Body of pancreas (tissue), 4 donors: ENCODE data around the gene LRRC45.

ENCODE experiments used
- POLR2A ChIP-seq, 3 donors: fragments of 450-650 bp; IDR thresholded peaks; one replicate each; pipeline ENCODE4 v1.6.1; 2016; ENCODE audit warnings: antibody characterized with exemption in 3 of 3, mild to moderate bottlenecking in 2 of 3
- TF ChIP-seq, protein P1 (sequence below), 7 experiments: fragments of 450-650 bp in 4 of 7; fragments of 200-600 bp in 3 of 7; sonication (generic) in 3 of 7; IDR thresholded peaks; one replicate each; pipeline ENCODE4 v1.5.1; 2016 to 2019; ENCODE audit warnings: antibody characterized with exemption in 7 of 7

DNA sequence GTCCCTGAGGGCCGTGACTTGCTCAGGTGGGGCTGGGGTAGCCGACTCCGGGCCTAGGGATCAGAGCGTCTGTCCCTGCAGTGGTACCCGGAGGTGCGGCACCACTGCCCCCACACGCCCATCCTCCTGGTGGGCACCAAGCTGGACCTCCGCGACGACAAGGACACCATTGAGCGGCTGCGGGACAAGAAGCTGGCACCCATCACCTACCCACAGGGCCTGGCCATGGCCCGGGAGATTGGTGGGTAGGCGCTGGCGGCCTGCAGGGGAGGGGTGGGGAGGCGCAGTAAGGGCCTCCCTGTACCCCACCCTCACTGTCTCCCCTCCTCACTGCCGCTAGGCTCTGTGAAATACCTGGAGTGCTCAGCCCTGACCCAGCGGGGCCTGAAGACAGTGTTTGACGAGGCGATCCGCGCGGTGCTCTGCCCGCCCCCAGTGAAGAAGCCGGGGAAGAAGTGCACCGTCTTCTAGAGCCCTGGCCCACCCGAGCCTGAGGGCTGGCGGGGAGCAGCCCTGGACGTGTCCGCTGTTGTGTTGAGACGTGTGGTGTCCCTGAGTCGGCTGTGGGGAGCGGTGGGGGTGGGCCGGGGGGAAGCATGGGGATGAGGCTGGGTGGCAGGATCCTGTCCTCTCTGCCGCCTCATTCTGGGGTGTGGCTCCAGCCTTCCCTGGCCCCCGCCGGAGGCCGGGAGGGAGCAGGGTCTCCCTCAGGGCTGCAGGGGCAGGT lies 10.4 kb downstream of the LRRC45 start:
- TF ChIP-seq, protein P1, sequence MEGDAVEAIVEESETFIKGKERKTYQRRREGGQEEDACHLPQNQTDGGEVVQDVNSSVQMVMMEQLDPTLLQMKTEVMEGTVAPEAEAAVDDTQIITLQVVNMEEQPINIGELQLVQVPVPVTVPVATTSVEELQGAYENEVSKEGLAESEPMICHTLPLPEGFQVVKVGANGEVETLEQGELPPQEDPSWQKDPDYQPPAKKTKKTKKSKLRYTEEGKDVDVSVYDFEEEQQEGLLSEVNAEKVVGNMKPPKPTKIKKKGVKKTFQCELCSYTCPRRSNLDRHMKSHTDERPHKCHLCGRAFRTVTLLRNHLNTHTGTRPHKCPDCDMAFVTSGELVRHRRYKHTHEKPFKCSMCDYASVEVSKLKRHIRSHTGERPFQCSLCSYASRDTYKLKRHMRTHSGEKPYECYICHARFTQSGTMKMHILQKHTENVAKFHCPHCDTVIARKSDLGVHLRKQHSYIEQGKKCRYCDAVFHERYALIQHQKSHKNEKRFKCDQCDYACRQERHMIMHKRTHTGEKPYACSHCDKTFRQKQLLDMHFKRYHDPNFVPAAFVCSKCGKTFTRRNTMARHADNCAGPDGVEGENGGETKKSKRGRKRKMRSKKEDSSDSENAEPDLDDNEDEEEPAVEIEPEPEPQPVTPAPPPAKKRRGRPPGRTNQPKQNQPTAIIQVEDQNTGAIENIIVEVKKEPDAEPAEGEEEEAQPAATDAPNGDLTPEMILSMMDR (IDR thresholded peaks at IDR 0.05) = no peak
- TF ChIP-seq POLR2A (IDR thresholded peaks at IDR 0.05) = no peak
